KOPT-K1 (cell line): ENCODE results near the gene GC.
"Not testable (repeated sequence)": the region's sequence is repeated elsewhere in the genome, so short reads cannot be mapped to it uniquely, and the experiment has no call there.

ENCODE experiments used
- H3K27ac ChIP-seq: fragments of 200-600 bp; sonication (generic); 2 replicates; pipeline ENCODE4 v1.5.1; 2016; ENCODE audit warnings: antibody characterized with exemption, mild to moderate bottlenecking, low read depth, low read length; ENCODE audit not compliant: poor library complexity, severe bottlenecking
- H3K36me3 ChIP-seq: fragments of 200-600 bp; sonication (generic); 2 replicates; pipeline ENCODE4 v1.5.1; 2017; ENCODE audit warnings: antibody characterized with exemption, mild to moderate bottlenecking, low read length, moderate library complexity; ENCODE audit not compliant: insufficient read depth
- H3K9me3 ChIP-seq: fragments of 200-600 bp; sonication (generic); 2 replicates; pipeline ENCODE4 v1.5.1; 2017; ENCODE audit warnings: antibody characterized with exemption, low read length, mild to moderate bottlenecking; ENCODE audit not compliant: insufficient read depth, poor library complexity, severe bottlenecking

Gene GC

DNA sequence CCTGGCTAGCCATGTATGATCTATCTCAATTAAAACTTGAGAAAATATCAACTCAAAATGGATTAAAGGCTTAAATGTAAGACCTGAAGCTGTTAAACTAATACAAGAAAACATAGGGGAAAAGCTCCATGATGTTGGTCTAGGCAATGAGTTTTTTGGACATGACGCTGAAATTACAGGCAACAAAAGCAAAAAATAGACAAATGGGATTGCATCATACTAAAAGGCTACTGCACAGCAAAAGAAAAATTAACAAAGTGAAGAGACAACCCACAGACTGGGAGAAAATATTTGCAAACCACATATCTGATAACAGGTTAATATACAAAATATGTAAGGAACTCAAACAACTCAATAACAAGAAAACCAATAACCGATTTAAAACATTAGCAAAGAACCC is 8.4 kb downstream of the GC start:
- no peak overlapping the region for H3K27ac ChIP-seq
- H3K9me3 ChIP-seq, result no peaks in the 10 kb centered on the region

GRCh38 chr4:71774136-71774535 is 9.7 kb downstream of the GC start:
- Histone ChIP-seq H3K27ac (no peak overlapping the region), H3K36me3 (no peaks in the 10 kb centered on the region), H3K9me3 (no peaks in the 10 kb centered on the region)

More for the DNA sequence above, 8.4 kb downstream of the GC start:
- H3K36me3 ChIP-seq, result no peaks in the 10 kb centered on the region

DNA sequence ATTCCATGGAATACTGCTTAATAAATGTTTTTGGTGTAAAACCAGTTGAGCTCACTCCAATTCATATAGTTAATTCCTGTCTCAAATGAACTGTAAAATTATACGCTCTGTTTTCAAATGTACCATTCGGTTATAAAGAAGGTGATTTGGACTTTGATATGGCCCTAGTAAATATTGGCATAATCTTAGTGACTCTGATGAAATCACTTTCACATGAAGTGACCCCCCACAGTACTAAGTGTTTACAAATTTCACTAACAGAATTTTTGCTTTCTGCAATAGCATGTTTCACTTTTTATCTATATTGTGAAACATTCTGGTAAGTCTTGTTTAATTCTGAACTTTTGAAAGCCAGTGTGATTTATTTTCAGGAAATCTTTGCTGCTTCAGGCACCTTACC is 10.9 kb downstream of the GC start:
- Histone ChIP-seq H3K27ac (no peak overlapping the region), H3K9me3 (no peaks in the 10 kb centered on the region), H3K36me3 (no peaks in the 10 kb centered on the region)

GRCh38 chr4:71772592-71772991 is 11.3 kb downstream of the GC start:
- Histone ChIP-seq H3K27ac (no peak overlapping the region), H3K36me3 (no peaks in the 10 kb centered on the region), H3K9me3 (no peaks in the 10 kb centered on the region)

- Histone ChIP-seq H3K27ac (no peak overlapping the region), H3K36me3 (no peaks in the 10 kb centered on the region), H3K9me3 (no peaks in the 10 kb centered on the region)
Measured at GRCh38 chr4:71771613-71772012, 12.3 kb downstream of the GC start.

GRCh38 chr4:71769434-71769833 is 14.4 kb downstream of the GC start:
- no peak overlapping the region for H3K27ac ChIP-seq
- no peaks in the 10 kb centered on the region for H3K36me3 ChIP-seq
- no peaks in the 10 kb centered on the region for H3K9me3 ChIP-seq

GRCh38 chr4:71768123-71768522 is 15.8 kb downstream of the GC start:
- Histone ChIP-seq H3K9me3 (no peaks in the 10 kb centered on the region), H3K36me3 (no peaks in the 10 kb centered on the region), H3K27ac (no peak overlapping the region)

- no peaks in the 10 kb centered on the region for H3K9me3 ChIP-seq
- no peaks in the 10 kb centered on the region for H3K36me3 ChIP-seq
- no peak overlapping the region for H3K27ac ChIP-seq
Measured at GRCh38 chr4:71765821-71766383, 18.0 kb downstream of the GC start.

DNA sequence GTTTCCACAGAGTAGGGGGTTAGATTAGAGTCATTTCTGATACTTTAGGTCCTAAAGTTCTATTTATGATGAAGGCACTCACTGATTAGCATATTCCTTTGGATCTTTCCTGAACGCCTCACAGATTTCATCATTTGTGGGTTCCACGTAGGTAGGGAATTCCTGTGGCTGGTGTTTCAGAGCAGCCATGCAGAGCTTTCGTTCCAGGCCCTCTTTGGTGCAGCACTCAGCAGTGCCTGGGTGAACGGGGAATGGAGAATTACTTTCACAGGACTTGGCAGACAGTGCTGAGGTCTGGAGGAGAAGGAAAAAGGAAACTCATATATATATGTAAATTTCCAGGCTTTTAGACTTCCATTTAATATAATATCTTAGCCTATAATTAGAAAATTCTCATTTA is 18.5 kb downstream of the GC start:
- Histone ChIP-seq H3K36me3 (no peaks in the 10 kb centered on the region), H3K27ac (no peak overlapping the region), H3K9me3 (no peaks in the 10 kb centered on the region)

GRCh38 chr4:71752383-71753042 is 31.4 kb downstream of the GC start:
- Histone ChIP-seq H3K27ac (no peak overlapping the region), H3K36me3 (no peaks in the 10 kb centered on the region), H3K9me3 (no peaks in the 10 kb centered on the region)

GRCh38 chr4:71749008-71749594 is 34.8 kb downstream of the GC start:
- Histone ChIP-seq H3K27ac (no peak overlapping the region), H3K36me3 (no peaks in the 10 kb centered on the region), H3K9me3 (no peaks in the 10 kb centered on the region)

GRCh38 chr4:71746379-71746778 is 37.5 kb downstream of the GC start:
- Histone ChIP-seq H3K36me3 (no peaks in the 10 kb centered on the region), H3K27ac (no peak overlapping the region)

DNA sequence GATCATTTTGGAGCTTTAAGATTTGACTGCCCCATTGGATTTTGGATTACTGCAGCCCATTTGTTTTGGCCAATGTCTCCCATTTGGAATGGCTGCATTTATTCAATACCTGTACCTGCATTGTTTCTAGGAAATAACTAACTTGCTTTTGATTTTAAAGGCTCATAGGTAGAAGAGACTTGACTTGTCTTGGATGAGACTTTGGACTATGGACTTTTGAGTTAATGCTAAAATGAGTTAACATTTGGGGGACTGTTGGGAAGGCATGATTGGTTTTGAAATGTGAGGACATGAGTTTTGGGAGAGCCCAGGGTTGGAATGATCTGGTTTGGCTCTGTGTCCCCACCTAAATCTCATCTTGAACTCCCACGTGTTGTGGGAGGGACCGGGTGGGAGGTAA is 45.1 kb downstream of the GC start:
- H3K27ac ChIP-seq, H3K36me3 ChIP-seq, H3K9me3 ChIP-seq: not testable (repeated sequence)

More at GRCh38 chr4:71746379-71746778, 37.5 kb downstream of the GC start:
- no peaks in the 10 kb centered on the region for H3K9me3 ChIP-seq

GRCh38 chr4:71732706-71733105 is 51.2 kb downstream of the GC start:
- Histone ChIP-seq H3K36me3 (no peaks in the 10 kb centered on the region), H3K27ac (no peak overlapping the region), H3K9me3 (peaks cover 7% of the 10 kb centered on the region)

GRCh38 chr4:71732066-71732465 is 51.8 kb downstream of the GC start:
- no peak overlapping the region for H3K27ac ChIP-seq
- H3K36me3 ChIP-seq, result no peaks in the 10 kb centered on the region
- peaks cover under 1% of the 10 kb centered on the region for H3K9me3 ChIP-seq

DNA sequence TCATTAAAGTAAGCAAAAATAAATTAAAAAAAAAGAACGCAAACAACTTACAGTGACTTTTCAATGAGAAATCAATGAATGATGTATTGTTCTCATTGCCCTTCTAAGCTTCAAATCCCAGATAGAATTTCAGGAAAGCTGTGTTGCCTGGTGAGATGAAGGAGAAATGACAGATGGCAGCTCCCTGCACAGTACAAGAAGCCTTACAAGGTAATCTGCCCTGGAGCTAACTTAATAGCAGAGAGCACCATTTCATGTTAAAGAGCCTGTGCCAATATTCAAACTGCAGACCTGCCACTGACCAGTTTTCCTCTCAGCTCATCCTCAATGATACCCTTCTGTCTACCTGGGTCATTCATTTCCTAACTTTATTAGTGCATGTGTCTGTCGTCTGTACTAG is 54.0 kb downstream of the GC start:
- H3K36me3 ChIP-seq, result no peaks in the 10 kb centered on the region
- H3K9me3 ChIP-seq, result no peaks in the 10 kb centered on the region
- no peak overlapping the region for H3K27ac ChIP-seq
